ENCODE data around the gene OR51B4.
"Not testable (repeated sequence)": the region's sequence is repeated elsewhere in the genome, so short reads cannot be mapped to it uniquely, and the experiment has no call there.

Gene OR51B4

DNA sequence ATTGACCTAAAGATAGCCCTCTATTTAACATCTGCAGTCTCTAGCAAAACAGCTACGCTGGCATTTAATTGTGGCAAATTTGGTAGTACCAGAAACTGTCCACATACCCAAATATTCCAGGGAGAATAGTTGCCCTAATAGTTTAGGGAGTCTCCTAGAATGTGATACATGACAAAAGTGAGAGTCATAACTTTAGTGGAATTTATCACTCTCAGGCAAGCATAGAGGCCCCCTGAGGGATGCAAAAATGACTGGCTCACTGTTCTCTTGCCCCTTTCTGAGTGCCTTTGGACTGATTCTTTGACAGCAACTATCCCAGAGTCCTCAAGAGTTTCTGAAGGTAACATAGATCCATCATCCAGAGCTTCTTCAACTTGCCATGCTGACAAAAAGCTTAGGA is 2.3 kb upstream of the OR51B4 start:
- no peak for TF ChIP-seq CTCF (IDR thresholded peaks at IDR 0.05; ENCODE audit: poor library complexity, severe bottlenecking)
- no peak for DNase-seq (ENCODE audit: low spot score)

DNA sequence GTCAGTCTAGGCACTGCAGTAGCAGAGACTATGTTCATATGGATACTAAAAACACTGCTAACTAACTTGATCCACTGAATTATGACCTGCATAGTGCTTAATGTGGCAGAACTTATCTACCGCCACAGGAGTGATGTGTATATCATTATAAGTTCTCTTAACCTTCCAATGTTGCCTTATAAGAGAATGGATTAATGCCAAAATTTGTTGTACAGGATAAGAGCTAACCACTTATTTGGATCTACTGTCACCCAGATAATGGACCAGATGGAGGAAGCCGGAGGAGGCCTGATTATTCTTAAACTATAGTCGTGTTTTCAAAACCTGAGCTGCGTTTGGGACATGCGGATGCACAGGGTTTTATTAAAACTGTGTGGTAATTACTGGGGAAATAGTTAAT is 1.9 kb upstream of the OR51B4 start:
- DNase-seq (ENCODE audit: low spot score) (no peak), ATAC-seq (ENCODE audit: low read depth) (no peak)
- Histone ChIP-seq H3K4me1 (ENCODE audit: insufficient read depth, poor library complexity, severe bottlenecking) (no peaks in the 10 kb centered on the region), H3K4me3 (ENCODE audit: severe bottlenecking) (no peak overlapping the region), H3K27ac (ENCODE audit: poor library complexity, severe bottlenecking) (no peak overlapping the region), H3K36me3 (ENCODE audit: low read depth) (no peaks in the 10 kb centered on the region), H3K9me3 (ENCODE audit: severe bottlenecking) (no peaks in the 10 kb centered on the region), H3K27me3 (ENCODE audit: insufficient read depth, poor library complexity, severe bottlenecking) (peaks cover 6% of the 10 kb centered on the region)
- no peak for TF ChIP-seq CTCF (IDR thresholded peaks at IDR 0.05; ENCODE audit: poor library complexity, severe bottlenecking)

More for the DNA sequence above, 2.3 kb upstream of the OR51B4 start:
- H3K4me3 ChIP-seq (ENCODE audit: severe bottlenecking): no peak overlapping the region
- no peak for ATAC-seq (ENCODE audit: low read depth)
- no peaks in the 10 kb centered on the region for H3K36me3 ChIP-seq (ENCODE audit: low read depth)
- peaks cover 5% of the 10 kb centered on the region for H3K27me3 ChIP-seq (ENCODE audit: insufficient read depth, poor library complexity, severe bottlenecking)
- no peaks in the 10 kb centered on the region for H3K4me1 ChIP-seq (ENCODE audit: insufficient read depth, poor library complexity, severe bottlenecking)
- H3K9me3 ChIP-seq (ENCODE audit: severe bottlenecking): no peaks in the 10 kb centered on the region
- H3K27ac ChIP-seq (ENCODE audit: poor library complexity, severe bottlenecking): no peak overlapping the region

DNA sequence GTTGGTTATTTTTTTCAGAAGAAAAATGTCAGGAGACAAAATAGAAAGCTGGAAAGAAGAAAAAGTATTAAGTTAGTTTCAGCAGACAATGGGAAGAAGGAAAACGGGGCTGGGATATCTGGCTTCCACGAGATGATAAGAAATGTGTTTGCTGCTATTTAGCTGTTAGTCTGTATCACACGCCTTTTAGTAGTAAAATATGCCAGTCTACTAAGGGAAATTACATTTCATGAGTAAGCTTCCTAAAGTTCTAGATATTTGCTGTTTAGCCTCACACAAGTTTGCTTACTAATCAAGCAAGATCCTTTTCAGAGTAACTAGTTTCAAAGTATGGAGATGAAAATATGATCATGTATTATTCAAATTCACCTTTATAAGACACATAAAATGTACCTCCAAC is 1.5 kb downstream of the OR51B4 start:
- no peak for DNase-seq (ENCODE audit: low spot score)
- Histone ChIP-seq H3K4me1 (ENCODE audit: insufficient read depth, poor library complexity, severe bottlenecking) (no peaks in the 10 kb centered on the region), H3K36me3 (ENCODE audit: low read depth) (no peaks in the 10 kb centered on the region), H3K27ac (ENCODE audit: poor library complexity, severe bottlenecking) (no peak overlapping the region), H3K27me3 (ENCODE audit: insufficient read depth, poor library complexity, severe bottlenecking) (peaks cover 5% of the 10 kb centered on the region), H3K4me3 (ENCODE audit: severe bottlenecking) (no peak overlapping the region), H3K9me3 (ENCODE audit: severe bottlenecking) (no peaks in the 10 kb centered on the region)
- no peak for TF ChIP-seq CTCF (IDR thresholded peaks at IDR 0.05; ENCODE audit: poor library complexity, severe bottlenecking)
- ATAC-seq (ENCODE audit: low read depth): no peak

- H3K4me3 ChIP-seq (ENCODE audit: severe bottlenecking): no peak overlapping the region
- peaks cover 5% of the 10 kb centered on the region for H3K27me3 ChIP-seq (ENCODE audit: insufficient read depth, poor library complexity, severe bottlenecking)
- TF ChIP-seq CTCF (IDR thresholded peaks at IDR 0.05; ENCODE audit: poor library complexity, severe bottlenecking): no peak
- no peaks in the 10 kb centered on the region for H3K9me3 ChIP-seq (ENCODE audit: severe bottlenecking)
- no peaks in the 10 kb centered on the region for H3K36me3 ChIP-seq (ENCODE audit: low read depth)
- H3K27ac ChIP-seq (ENCODE audit: poor library complexity, severe bottlenecking): no peak overlapping the region
- ATAC-seq (ENCODE audit: low read depth) (no peak), DNase-seq (ENCODE audit: low spot score) (no peak)
- no peaks in the 10 kb centered on the region for H3K4me1 ChIP-seq (ENCODE audit: insufficient read depth, poor library complexity, severe bottlenecking)
These were observed 3.3 kb downstream of the OR51B4 start for GRCh38 chr11:5298451-5298850.

GRCh38 chr11:5297721-5298323 is 3.9 kb downstream of the OR51B4 start:
- Histone ChIP-seq H3K36me3 (ENCODE audit: low read depth) (no peaks in the 10 kb centered on the region), H3K27ac (ENCODE audit: poor library complexity, severe bottlenecking) (no peak overlapping the region), H3K27me3 (ENCODE audit: insufficient read depth, poor library complexity, severe bottlenecking) (peaks cover 5% of the 10 kb centered on the region), H3K9me3 (ENCODE audit: severe bottlenecking) (no peaks in the 10 kb centered on the region), H3K4me1 (ENCODE audit: insufficient read depth, poor library complexity, severe bottlenecking) (no peaks in the 10 kb centered on the region), H3K4me3 (ENCODE audit: severe bottlenecking) (no peak overlapping the region)
- TF ChIP-seq CTCF (IDR thresholded peaks at IDR 0.05; ENCODE audit: poor library complexity, severe bottlenecking): no peak
- no peak for DNase-seq (ENCODE audit: low spot score)
- ATAC-seq (ENCODE audit: low read depth): no peak

- not testable (repeated sequence) for DNase-seq (ENCODE audit: low spot score); H3K27me3 ChIP-seq (ENCODE audit: insufficient read depth, poor library complexity, severe bottlenecking); H3K4me3 ChIP-seq (ENCODE audit: severe bottlenecking); H3K4me1 ChIP-seq (ENCODE audit: insufficient read depth, poor library complexity, severe bottlenecking); H3K9me3 ChIP-seq (ENCODE audit: severe bottlenecking); ATAC-seq (ENCODE audit: low read depth); H3K36me3 ChIP-seq (ENCODE audit: low read depth); H3K27ac ChIP-seq (ENCODE audit: poor library complexity, severe bottlenecking)
These were observed 7.3 kb downstream of the OR51B4 start for GRCh38 chr11:5294342-5294995.

Data from RWPE2 (cell line).